GM20000 (cell line): ENCODE measurements around the gene SGPP2.
"Not testable (repeated sequence)": the region's sequence is repeated elsewhere in the genome, so short reads cannot be mapped to it uniquely, and the experiment has no call there.

ENCODE experiments used
- DNase-seq: peaks from one replicate; pipeline ENCODE4 v3.0.0; 2012; ENCODE audit warnings: low spot score
- TF ChIP-seq, protein P1 (sequence below): IDR thresholded peaks from 2 replicates; pipeline ENCODE4 v1.5.1; 2012; ENCODE audit warnings: mild to moderate bottlenecking, control low read depth; ENCODE audit errors: extremely low read depth, missing control alignments

Gene SGPP2

DNA sequence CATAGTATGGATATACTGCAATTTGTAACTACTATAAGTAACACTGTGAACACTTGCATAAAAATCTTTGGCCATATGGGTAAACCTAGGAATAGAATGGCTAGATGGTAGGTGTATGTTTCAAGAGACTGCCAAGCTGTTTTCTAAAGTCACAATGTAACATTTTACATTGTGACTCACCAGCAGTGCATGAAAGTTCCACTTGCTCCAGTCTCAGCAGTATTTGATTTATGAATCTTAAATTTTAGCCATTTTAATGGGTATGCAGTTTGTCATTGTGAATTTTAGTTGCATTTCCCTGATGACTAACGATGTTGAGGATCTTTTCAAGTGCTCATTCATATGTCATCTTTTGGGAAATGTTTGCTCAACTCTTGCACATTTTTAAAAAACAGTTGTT, 145.5 kb downstream of the SGPP2 start:
- no peak for DNase-seq
- TF ChIP-seq, protein P1, sequence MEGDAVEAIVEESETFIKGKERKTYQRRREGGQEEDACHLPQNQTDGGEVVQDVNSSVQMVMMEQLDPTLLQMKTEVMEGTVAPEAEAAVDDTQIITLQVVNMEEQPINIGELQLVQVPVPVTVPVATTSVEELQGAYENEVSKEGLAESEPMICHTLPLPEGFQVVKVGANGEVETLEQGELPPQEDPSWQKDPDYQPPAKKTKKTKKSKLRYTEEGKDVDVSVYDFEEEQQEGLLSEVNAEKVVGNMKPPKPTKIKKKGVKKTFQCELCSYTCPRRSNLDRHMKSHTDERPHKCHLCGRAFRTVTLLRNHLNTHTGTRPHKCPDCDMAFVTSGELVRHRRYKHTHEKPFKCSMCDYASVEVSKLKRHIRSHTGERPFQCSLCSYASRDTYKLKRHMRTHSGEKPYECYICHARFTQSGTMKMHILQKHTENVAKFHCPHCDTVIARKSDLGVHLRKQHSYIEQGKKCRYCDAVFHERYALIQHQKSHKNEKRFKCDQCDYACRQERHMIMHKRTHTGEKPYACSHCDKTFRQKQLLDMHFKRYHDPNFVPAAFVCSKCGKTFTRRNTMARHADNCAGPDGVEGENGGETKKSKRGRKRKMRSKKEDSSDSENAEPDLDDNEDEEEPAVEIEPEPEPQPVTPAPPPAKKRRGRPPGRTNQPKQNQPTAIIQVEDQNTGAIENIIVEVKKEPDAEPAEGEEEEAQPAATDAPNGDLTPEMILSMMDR = no peak

DNA sequence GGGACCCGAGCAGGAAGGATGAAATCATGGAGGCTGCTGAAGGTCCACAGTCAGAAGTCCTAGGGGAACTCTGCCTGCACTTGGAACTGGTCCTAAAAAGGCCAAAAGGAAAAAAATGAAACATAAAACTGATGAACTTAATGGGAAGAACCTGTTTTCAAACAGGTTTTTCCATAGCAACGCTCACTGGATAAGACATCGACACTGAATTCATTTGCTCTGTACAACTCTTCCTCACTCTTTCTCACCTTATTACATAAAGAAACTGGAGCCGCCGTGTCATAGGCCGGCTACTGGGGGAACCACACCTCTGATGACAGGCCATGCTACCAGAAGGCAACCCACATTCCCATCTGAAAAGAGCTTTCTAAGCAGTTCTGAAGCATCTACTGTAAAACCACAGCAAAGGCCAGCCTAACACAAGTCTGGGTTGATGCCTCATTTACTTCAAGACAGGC, 147.9 kb downstream of the SGPP2 start:
- TF ChIP-seq, protein P1 = no peak
- no peak for DNase-seq

DNA sequence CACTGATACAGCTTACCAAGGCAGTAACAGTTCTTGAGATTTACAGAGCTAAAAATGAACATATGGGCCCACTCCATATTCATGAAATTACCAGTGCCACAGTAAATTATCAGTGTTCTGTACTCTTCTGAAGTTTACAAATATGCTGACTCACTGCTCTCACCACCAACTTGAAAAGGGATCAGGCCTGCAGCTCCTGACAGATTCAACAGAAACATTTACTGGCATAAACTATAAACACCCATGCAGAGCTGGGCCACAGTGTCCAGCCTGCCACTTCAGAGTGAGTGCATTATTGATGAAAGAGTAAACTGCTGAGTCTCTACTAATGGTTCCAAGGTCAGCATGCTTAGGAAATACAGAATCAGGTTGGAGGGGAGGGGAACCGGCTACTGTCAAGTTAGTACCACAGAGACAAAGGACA, 148.4 kb downstream of the SGPP2 start:
- DNase-seq = no peak
- TF ChIP-seq, protein P1 = no peak

DNA sequence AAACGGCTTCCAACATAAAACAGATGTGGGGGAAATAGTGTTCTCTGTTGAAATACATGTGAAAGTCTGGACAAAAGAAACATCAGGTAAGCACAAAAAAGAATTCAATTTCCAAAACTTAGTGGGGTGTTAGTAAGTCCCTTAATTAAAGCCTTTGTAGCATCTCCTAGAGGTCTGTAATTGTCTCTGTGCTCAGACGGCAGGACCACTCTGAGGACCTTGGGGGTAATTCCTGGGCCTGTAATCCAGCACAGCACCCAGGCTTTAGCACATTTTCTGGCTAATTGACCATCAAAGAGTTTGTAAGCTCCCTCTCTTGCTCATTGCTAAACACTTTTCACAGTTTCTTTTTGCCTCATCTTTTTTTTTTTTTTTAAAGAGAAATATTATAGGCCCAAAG, 151.3 kb downstream of the SGPP2 start:
- no peak for DNase-seq
- TF ChIP-seq, protein P1 = no peak

DNA sequence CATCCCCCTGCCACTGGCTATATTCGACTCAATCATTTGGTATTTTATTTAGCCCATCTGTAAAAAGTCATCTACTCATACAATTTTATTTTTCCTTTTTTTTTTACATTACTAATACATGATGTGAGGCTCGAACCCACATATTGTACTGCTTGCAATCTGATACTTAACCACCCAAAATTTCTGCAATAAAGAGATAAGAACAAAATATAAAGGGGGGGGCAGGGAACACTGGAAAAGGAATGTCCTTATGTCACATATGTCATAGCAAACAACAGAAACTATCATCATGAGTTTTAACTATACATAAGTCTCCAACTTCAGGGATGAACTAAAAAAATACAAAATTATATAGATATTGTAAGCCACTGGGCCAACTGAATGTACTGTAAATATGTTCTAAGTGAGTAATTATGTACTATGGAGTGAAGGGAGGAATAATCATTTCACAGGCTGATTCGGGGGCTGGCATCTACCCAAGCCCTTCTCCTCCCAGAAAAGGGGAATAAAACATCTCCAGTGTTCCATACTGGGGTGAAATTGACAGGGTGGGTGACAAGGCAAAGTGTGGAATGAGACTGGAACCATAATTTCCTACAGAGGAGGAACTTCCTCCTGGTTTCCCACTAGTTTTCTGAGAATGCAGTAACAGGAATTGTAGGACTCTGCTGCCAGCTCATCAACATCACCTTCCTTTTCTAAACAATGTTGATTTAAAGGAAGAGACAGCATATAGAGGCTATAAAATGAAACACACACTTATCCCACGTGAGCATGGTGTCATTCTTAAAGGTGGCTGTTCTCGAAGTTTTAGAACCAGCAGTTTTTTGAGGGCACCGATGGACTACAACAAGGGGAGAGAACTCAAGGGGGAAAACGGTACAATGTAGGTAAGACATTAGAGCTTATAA, 152.1 kb downstream of the SGPP2 start:
- no peak for DNase-seq
- TF ChIP-seq, protein P1 = no peak

DNA sequence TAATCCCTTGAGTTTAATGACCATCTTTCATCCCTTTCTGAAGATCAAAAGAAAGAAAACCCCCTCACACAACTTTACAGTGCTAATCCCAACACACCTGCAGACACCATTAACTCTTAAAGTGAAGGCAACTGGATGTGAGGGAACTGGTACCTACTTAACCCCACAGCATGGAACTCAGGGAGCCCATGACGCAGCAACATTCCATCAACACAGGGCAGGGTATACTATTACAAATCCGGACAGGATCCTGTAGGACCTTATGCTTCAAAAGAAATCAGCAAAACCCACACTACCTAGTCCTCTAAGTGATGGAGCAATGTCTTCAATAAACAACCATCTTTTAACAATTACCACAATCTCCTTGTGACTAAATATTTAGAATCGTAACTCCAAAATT, 153.0 kb downstream of the SGPP2 start:
- DNase-seq = no peak
- TF ChIP-seq, protein P1 = no peak

DNA sequence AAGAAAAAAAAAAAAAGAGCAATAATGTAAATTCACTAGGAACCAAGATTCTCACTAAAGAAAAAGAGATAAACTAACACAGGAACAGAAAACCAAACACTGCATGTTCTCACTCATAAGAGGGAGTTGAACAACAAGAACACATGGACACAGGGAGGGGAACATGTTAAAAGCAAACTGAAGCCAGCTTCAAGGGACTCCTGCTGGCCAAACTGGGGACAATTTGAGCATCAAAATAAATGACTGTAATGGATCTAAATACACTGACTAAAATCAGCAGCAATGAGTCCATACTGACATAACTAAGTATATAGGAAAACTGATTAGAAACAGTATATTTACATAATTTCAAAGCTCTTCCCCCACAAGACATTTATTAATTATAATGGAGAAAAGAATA, 158.6 kb downstream of the SGPP2 start:
- TF ChIP-seq, protein P1 = no peak
- DNase-seq = no peak

DNA sequence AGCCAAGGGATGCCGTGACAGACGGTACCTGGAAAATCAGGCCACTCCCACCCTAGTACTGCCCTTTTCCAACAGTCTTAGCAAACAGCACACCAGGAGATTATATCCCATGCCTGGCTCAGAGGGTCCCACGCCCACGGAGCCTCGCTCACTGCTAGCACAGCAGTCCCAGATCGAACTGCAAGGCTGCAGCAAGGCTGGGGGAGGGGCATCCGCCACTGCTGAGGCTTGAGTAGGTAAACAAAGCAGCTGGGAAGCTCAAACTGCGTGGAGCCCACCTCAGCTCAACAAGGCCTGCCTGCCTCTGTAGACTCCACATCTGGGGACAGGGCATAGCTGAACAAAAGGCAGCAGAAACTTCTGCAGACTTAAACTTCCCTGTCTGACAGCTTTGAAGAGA, 160.2 kb downstream of the SGPP2 start:
- DNase-seq = not testable (repeated sequence)
